ENCODE measurements around the gene KCNQ1.

DNA sequence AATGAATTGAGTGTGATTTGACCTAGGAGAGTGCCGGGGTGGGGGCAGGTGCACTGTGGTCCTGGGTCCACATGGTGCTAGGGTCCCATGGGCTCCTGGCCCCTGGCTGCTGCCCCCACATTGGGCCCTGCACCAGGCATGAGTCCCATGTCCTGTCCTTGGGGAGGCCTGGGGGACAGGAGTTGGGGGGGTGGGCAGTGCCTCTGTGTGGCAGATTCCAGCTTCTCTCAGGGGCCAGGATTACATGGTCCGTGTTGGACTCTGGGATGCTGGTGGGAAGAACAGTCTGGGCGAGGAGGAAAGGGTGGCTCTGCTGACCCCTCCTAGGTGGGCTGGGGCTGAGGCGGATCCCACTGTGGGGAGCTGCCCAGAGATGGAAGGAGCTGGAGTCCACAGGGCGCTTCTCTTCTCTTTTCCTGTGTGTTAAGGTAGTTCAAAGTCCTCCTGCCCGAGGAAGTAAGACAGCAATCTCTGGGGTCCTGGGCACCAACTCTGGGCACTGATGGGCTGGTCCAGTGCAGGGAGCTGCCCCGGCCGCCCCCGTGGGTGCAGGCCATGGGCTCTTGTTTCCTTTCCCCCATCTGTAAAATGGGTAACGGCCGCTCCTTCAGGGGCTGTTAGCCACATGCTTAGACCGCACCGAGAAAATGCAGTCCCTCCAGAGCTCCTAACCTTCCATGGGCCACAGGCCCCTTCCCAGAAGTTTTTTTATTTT lies 19.8 kb downstream of the KCNQ1 start:
- no peak for TF ChIP-seq POLR2A (IDR thresholded peaks at IDR 0.05; ENCODE audit: low read depth, low read length)
- no peak for TF ChIP-seq POLR2AphosphoS5 (IDR thresholded peaks at IDR 0.05; ENCODE audit: low read depth, low read length)

Measured in GM12892 (cell line).